GM23338 (cell line): Measurements from ENCODE around the gene CALCOCO1. TPM values are rescaled to one million over a fixed set of nuclear protein-coding genes. Genes with fewer than 3 reads are reported as not detected.

Experiments
- ATAC-seq: fragments of 200-7000 bp; cut with Tn5 transposase; 3 replicates; pipeline ENCODE4 v1.9.1; 2020
- DNase-seq: peaks from one replicate; pipeline ENCODE4 v3.0.0-alpha.2; 2015; ENCODE audit warnings: low spot score
- H2AFZ ChIP-seq: fragments of 200-600 bp; sonication (generic); 2 replicates; pipeline ENCODE4 v1.8.0; 2016; ENCODE audit warnings: antibody characterized with exemption, mild to moderate bottlenecking, moderate library complexity
- H3F3A ChIP-seq: fragments of 200-600 bp; sonication (generic); replicated peaks from 2 replicates; pipeline ENCODE4 v1.8.0; 2017; ENCODE audit warnings: antibody characterized with exemption, mixed run types, low read depth
- H3K27ac ChIP-seq: fragments of 200-600 bp; sonication (generic); 2 replicates; pipeline ENCODE4 v1.6.1; 2016; ENCODE audit warnings: low read depth
- H3K27me3 ChIP-seq: fragments of 200-600 bp; sonication (generic); 2 replicates; pipeline ENCODE4 v1.8.0; 2016; ENCODE audit warnings: mild to moderate bottlenecking, mixed run types, moderate library complexity; ENCODE audit not compliant: insufficient read depth
- H3K36me3 ChIP-seq: fragments of 200-600 bp; sonication (generic); 2 replicates; pipeline ENCODE4 v1.8.0; 2016; ENCODE audit warnings: mild to moderate bottlenecking; ENCODE audit not compliant: insufficient read depth
- H3K4me1 ChIP-seq: fragments of 200-600 bp; sonication (generic); 2 replicates; pipeline ENCODE4 v1.8.0; 2016; ENCODE audit warnings: mild to moderate bottlenecking, moderate library complexity; ENCODE audit not compliant: insufficient read depth
- H3K4me2 ChIP-seq: fragments of 200-600 bp; sonication (generic); 2 replicates; pipeline ENCODE4 v1.7.1; 2017; ENCODE audit warnings: mixed run types
- H3K4me3 ChIP-seq: fragments of 200-600 bp; sonication (generic); 2 replicates; pipeline ENCODE4 v1.6.1; 2016; ENCODE audit warnings: mixed run types
- H3K79me2 ChIP-seq: fragments of 200-600 bp; sonication (generic); replicated peaks from 2 replicates; pipeline ENCODE4 v1.8.0; 2017; ENCODE audit warnings: mild to moderate bottlenecking; ENCODE audit not compliant: insufficient read depth
- H3K9me2 ChIP-seq: fragments of 200-600 bp; sonication (generic); 2 replicates; pipeline ENCODE4 v1.8.0; 2017; ENCODE audit not compliant: insufficient read depth
- H4K20me1 ChIP-seq: fragments of 200-600 bp; sonication (generic); replicated peaks from 2 replicates; pipeline ENCODE4 v1.8.0; 2017; ENCODE audit warnings: mild to moderate bottlenecking; ENCODE audit not compliant: insufficient read depth
- H3K27ac Mint-ChIP-seq: 2 replicates; pipeline ENCODE4 v1.8.0; 2020; ENCODE audit warnings: inconsistent platforms, mild to moderate bottlenecking, moderate library complexity, mixed read lengths
- H3K27me3 Mint-ChIP-seq: 3 replicates; pipeline ENCODE4 v1.8.0; 2022; ENCODE audit warnings: low read depth, mild to moderate bottlenecking, moderate library complexity, mixed read lengths, inconsistent platforms; ENCODE audit not compliant: insufficient read depth, poor library complexity
- H3K36me3 Mint-ChIP-seq: 3 replicates; pipeline ENCODE4 v1.8.0; 2021; ENCODE audit warnings: low read depth, mild to moderate bottlenecking, inconsistent platforms, moderate library complexity, mixed read lengths
- H3K4me1 Mint-ChIP-seq: 3 replicates; pipeline ENCODE4 v1.8.0; 2020; ENCODE audit warnings: mild to moderate bottlenecking, inconsistent platforms, mixed read lengths
- H3K4me3 Mint-ChIP-seq: 3 replicates; pipeline ENCODE4 v1.8.0; 2021; ENCODE audit warnings: moderate library complexity, mild to moderate bottlenecking, inconsistent platforms, mixed read lengths
- H3K9me3 Mint-ChIP-seq: 3 replicates; pipeline ENCODE4 v1.8.0; 2020; ENCODE audit warnings: moderate library complexity, mild to moderate bottlenecking, inconsistent platforms, mixed read lengths
- ETS1 ChIP-seq: IDR thresholded peaks from 2 replicates; pipeline ENCODE4 v1.6.1; 2016; ENCODE audit warnings: antibody characterized with exemption
- EZH2 ChIP-seq: fragments of 200-600 bp; sonication (generic); IDR thresholded peaks from one replicate; pipeline ENCODE4 v1.8.0; 2017; ENCODE audit warnings: antibody characterized with exemption, mild to moderate bottlenecking, low read depth; ENCODE audit not compliant: unreplicated experiment
- EZH2phosphoT487 ChIP-seq: fragments of 200-600 bp; sonication (generic); IDR thresholded peaks from one replicate; pipeline ENCODE4 v1.8.1; 2018; ENCODE audit warnings: antibody characterized with exemption; ENCODE audit not compliant: unreplicated experiment
- JUNB ChIP-seq: IDR thresholded peaks from one replicate; pipeline ENCODE4 v1.6.1; 2016; ENCODE audit warnings: antibody characterized with exemption; ENCODE audit not compliant: unreplicated experiment
- NANOG ChIP-seq: IDR thresholded peaks from 2 replicates; pipeline ENCODE4 v1.6.1; 2016; ENCODE audit warnings: antibody characterized with exemption, borderline replicate concordance
- POLR2AphosphoS5 ChIP-seq: IDR thresholded peaks from 2 replicates; pipeline ENCODE4 v1.6.1; 2016; ENCODE audit warnings: antibody characterized with exemption, low read depth
- STAT1 ChIP-seq: IDR thresholded peaks from one replicate; pipeline ENCODE4 v1.6.1; 2016; ENCODE audit warnings: antibody characterized with exemption; ENCODE audit not compliant: unreplicated experiment
- ZNF114 ChIP-seq: fragments of 250-450 bp; sonication (Bioruptor Pico); IDR thresholded peaks from 2 replicates; pipeline ENCODE4 v1.5.0; 2020; ENCODE audit warnings: mild to moderate bottlenecking, moderate library complexity
- ZNF331 ChIP-seq: fragments of 250-450 bp; sonication (Bioruptor Pico); IDR thresholded peaks from 2 replicates; pipeline ENCODE4 v1.5.0; 2020; ENCODE audit warnings: low read depth, mild to moderate bottlenecking, moderate library complexity
- ZNF462 ChIP-seq: fragments of 250-450 bp; sonication (Bioruptor Pico); IDR thresholded peaks from 2 replicates; pipeline ENCODE4 v1.5.0; 2020; ENCODE audit warnings: mild to moderate bottlenecking, moderate library complexity
- polyA plus RNA-seq: library from polyadenylated mRNA; unstranded; fragments of >200 nt; fragmentation: Nextera tagmentation; extraction: Ambion mirVana; gene quantifications from 2 replicates; pipeline ENCODE4 v1.2.1, GENCODE V29; 2016
- total RNA-seq: library from RNA; depleted of rRNA; stranded (reverse); fragments of >200 nt; shearing (Covaris generic); gene quantifications from 2 replicates; pipeline ENCODE4 v1.2.3, GENCODE V29; 2014
- TF ChIP-seq, protein P1 (sequence below), 2 experiments: fragments of 200-600 bp in 1 of 2; sonication (generic) in 1 of 2; conservative IDR thresholded peaks; 2 replicates each; pipeline versions ENCODE4 v1.5.1 to v1.6.1; 2016 to 2017; ENCODE audit warnings: antibody characterized with exemption in 2 of 2, low read depth in 2 of 2, mild to moderate bottlenecking in 2 of 2, moderate library complexity in 1 of 2

CALCOCO1 gene
- total and polyA plus RNA-seq, 2 experiments from 2014 or later: 6.5 to 20.4 TPM

- TF ChIP-seq ZNF462 (CRISPR knock-in tag) (no peak), NANOG (no peak), STAT1 (no peak), EZH2phosphoT487 (no peak), POLR2AphosphoS5 (no peak)
- TF ChIP-seq, protein P1, sequence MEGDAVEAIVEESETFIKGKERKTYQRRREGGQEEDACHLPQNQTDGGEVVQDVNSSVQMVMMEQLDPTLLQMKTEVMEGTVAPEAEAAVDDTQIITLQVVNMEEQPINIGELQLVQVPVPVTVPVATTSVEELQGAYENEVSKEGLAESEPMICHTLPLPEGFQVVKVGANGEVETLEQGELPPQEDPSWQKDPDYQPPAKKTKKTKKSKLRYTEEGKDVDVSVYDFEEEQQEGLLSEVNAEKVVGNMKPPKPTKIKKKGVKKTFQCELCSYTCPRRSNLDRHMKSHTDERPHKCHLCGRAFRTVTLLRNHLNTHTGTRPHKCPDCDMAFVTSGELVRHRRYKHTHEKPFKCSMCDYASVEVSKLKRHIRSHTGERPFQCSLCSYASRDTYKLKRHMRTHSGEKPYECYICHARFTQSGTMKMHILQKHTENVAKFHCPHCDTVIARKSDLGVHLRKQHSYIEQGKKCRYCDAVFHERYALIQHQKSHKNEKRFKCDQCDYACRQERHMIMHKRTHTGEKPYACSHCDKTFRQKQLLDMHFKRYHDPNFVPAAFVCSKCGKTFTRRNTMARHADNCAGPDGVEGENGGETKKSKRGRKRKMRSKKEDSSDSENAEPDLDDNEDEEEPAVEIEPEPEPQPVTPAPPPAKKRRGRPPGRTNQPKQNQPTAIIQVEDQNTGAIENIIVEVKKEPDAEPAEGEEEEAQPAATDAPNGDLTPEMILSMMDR (conservative IDR thresholded peaks at IDR 0.05; ENCODE audit: low read depth in 2 of 2): no peak
Observed at GRCh38 chr12:53694756-53695151, 32.5 kb downstream of the CALCOCO1 start (continued).

GRCh38 chr12:53688134-53688533 is 39.1 kb downstream of the CALCOCO1 start:
- H3K4me1 Mint-ChIP-seq: peaks cover 8% of the 10 kb centered on the region
- no peaks in the 10 kb centered on the region for H3K36me3 Mint-ChIP-seq
- no peak overlapping the region for H3K27ac ChIP-seq
- no peak overlapping the region for H3K4me3 ChIP-seq
- no peak for ATAC-seq
- H3K4me1 ChIP-seq: peaks cover 6% of the 10 kb centered on the region; the same call in 1 of the 2 replicates
- DNase-seq: no peak
- H3K27me3 Mint-ChIP-seq: peaks cover 7% of the 10 kb centered on the region
- no peaks in the 10 kb centered on the region for H3K79me2 ChIP-seq
- H3K4me2 ChIP-seq: no peak overlapping the region
- H3F3A ChIP-seq: no peaks in the 10 kb centered on the region
- H4K20me1 ChIP-seq: no peaks in the 10 kb centered on the region
- no peaks in the 10 kb centered on the region for H3K9me3 Mint-ChIP-seq
- H3K36me3 ChIP-seq: no peaks in the 10 kb centered on the region
- H2AFZ ChIP-seq: no peak overlapping the region
- H3K4me3 Mint-ChIP-seq: no peak overlapping the region
- peaks cover 5% of the 10 kb centered on the region; the same call in 1 of the 2 replicates for H3K27me3 ChIP-seq
- no peaks in the 10 kb centered on the region for H3K9me2 ChIP-seq
- no peak overlapping the region for H3K27ac Mint-ChIP-seq
- TF ChIP-seq EZH2 (no peak), EZH2phosphoT487 (no peak), STAT1 (no peak), ZNF331 (CRISPR knock-in tag) (no peak), JUNB (no peak), NANOG (no peak), ZNF114 (CRISPR knock-in tag) (no peak), ETS1 (no peak)
- TF ChIP-seq, protein P1 (conservative IDR thresholded peaks at IDR 0.05; ENCODE audit: low read depth in 2 of 2): no peak
